K562 (cell line): Measurements from ENCODE around the gene PARD3. TPM values are rescaled to one million over a fixed set of nuclear protein-coding genes. Genes with fewer than 3 reads are reported as not detected.

Source experiments
- ATAC-seq: fragments of 200-7000 bp; cut with Tn5 transposase; 3 replicates; pipeline ENCODE4 v1.9.1; 2020; ENCODE audit warnings: moderate library complexity
- BruUV-seq: library from RNA; stranded (reverse); fragments of 400-500 nt; replicated peaks from 2 replicates; lab custom pipeline; 2021; lab: Mats Ljungman, UMichigan
- CTCF ChIA-PET: fragments of 300-600 bp; formaldehyde crosslinking; extraction: SDS; loops from one replicate; lab custom pipeline; 2021; ENCODE audit warnings: low intra/inter-chr PET ratio; lab: Yijun Ruan, JAX
- POLR2A ChIA-PET: fragments of 300-600, 350-650 bp; sonication (Branson Sonifier 250); formaldehyde crosslinking; extraction: SDS; loops from one replicate; lab custom pipeline; 2021; ENCODE audit warnings: antibody characterized with exemption, inconsistent platforms; lab: Yijun Ruan, JAX
- DNase-seq, 4 experiments: peaks; one replicate each; pipeline versions ENCODE4 v3.0.0 to v3.0.0-alpha.2; 2011 to 2018; ENCODE audit warnings: low spot score in 3 of 4, mixed read lengths in 3 of 4; ENCODE audit errors: extremely low read depth in 1 of 4
- FAIRE-seq: peaks from 2 replicates; lab custom pipeline; 2011; peaks lifted over from hg19 to GRCh38; lab: Jason Lieb, UNC
- H2AFZ ChIP-seq: 2 replicates; pipeline ENCODE4 v1.6.0; 2011; ENCODE audit warnings: low read depth, low read length, control low read depth, inconsistent platforms
- H3K27ac ChIP-seq: fragments of 200-600 bp; 3 replicates; pipeline ENCODE4 v1.8.0; 2011; ENCODE audit warnings: low read depth, mild to moderate bottlenecking, control low read depth, inconsistent platforms, low read length, moderate library complexity, mixed read lengths; ENCODE audit errors: extremely low read depth
- H3K27me3 ChIP-seq, 2 experiments: fragments of 300-600 bp in 1 of 2; 2 replicates in 1 of 2; 3 replicates in 1 of 2; pipeline versions ENCODE4 v1.6.0 to v1.8.0; 2011; ENCODE audit warnings: inconsistent platforms in 2 of 2, low read length in 2 of 2, mild to moderate bottlenecking in 1 of 2, mixed read lengths in 1 of 2, moderate library complexity in 1 of 2; ENCODE audit not compliant: control insufficient read depth in 2 of 2, insufficient read depth in 2 of 2
- H3K36me3 ChIP-seq: fragments of 300-600 bp; 3 replicates; pipeline ENCODE4 v1.8.0; 2011; ENCODE audit warnings: mild to moderate bottlenecking, low read length, inconsistent platforms; ENCODE audit not compliant: control insufficient read depth, insufficient read depth
- H3K4me1 ChIP-seq, 2 experiments: fragments of 200-600 bp in 1 of 2; replicated peaks in 1 of 2; 2 replicates in 1 of 2; 3 replicates in 1 of 2; pipeline versions ENCODE4 v1.5.1 to v1.8.0; 2011; ENCODE audit warnings: inconsistent platforms in 2 of 2, low read length in 2 of 2, mild to moderate bottlenecking in 1 of 2, mixed read lengths in 1 of 2, moderate library complexity in 1 of 2; ENCODE audit not compliant: control insufficient read depth in 2 of 2, insufficient read depth in 2 of 2
- H3K4me2 ChIP-seq: 2 replicates; pipeline ENCODE4 v1.6.1; 2011; ENCODE audit warnings: low read length, control low read depth, inconsistent platforms, mixed read lengths; ENCODE audit not compliant: insufficient read depth
- H3K4me3 ChIP-seq: fragments of 200-600 bp; sonication (generic), shearing (Covaris generic); 2 replicates; pipeline ENCODE4 v1.5.1; 2016; ENCODE audit warnings: control low read depth, inconsistent platforms
- H3K79me2 ChIP-seq: fragments of 200-600 bp; 3 replicates; pipeline ENCODE4 v1.8.0; 2011; ENCODE audit warnings: low read length, inconsistent platforms; ENCODE audit not compliant: control insufficient read depth, insufficient read depth
- H3K9ac ChIP-seq, 2 experiments: 2 replicates each; pipeline versions ENCODE4 v1.6.0 to v1.6.1; 2011; ENCODE audit warnings: low read depth in 2 of 2, low read length in 2 of 2, control low read depth in 1 of 2, inconsistent platforms in 1 of 2, mild to moderate bottlenecking in 1 of 2, mixed read lengths in 1 of 2; ENCODE audit not compliant: insufficient read depth in 1 of 2
- H3K9me1 ChIP-seq: one replicate; pipeline ENCODE4 v1.6.0; 2011; ENCODE audit warnings: inconsistent platforms, mild to moderate bottlenecking, low read length, moderate library complexity; ENCODE audit not compliant: control insufficient read depth, insufficient read depth
- H3K9me3 ChIP-seq: replicated peaks from 2 replicates; pipeline ENCODE4 v1.5.1; 2011; ENCODE audit warnings: low read depth, low read length, inconsistent platforms; ENCODE audit not compliant: control insufficient read depth, insufficient read depth
- H4K20me1 ChIP-seq: replicated peaks from 2 replicates; pipeline ENCODE4 v1.6.1; 2011; ENCODE audit warnings: low read length, inconsistent platforms, mixed read lengths; ENCODE audit not compliant: control insufficient read depth, insufficient read depth
- ARID2 ChIP-seq: fragments of 450-650 bp; IDR thresholded peaks from 2 replicates; pipeline ENCODE4 v1.6.1; 2017; ENCODE audit warnings: antibody characterized with exemption, mild to moderate bottlenecking
- DPF2 ChIP-seq: fragments of 450-650 bp; IDR thresholded peaks from 2 replicates; pipeline ENCODE4 v1.6.1; 2016
- HDAC6 ChIP-seq: IDR thresholded peaks from 2 replicates; pipeline ENCODE4 v1.6.1; 2012; ENCODE audit warnings: low read depth, mild to moderate bottlenecking, control low read depth, inconsistent platforms, low read length, moderate library complexity
- KLF6 ChIP-seq: fragments of 250-450 bp; sonication (Bioruptor Pico); IDR thresholded peaks from 2 replicates; pipeline ENCODE4 v1.4.0; 2020; ENCODE audit warnings: mild to moderate bottlenecking, moderate library complexity, borderline replicate concordance
- RREB1 ChIP-seq: fragments of 250-450 bp; sonication (Bioruptor Pico); IDR thresholded peaks from 2 replicates; pipeline ENCODE4 v1.4.0; 2020
- SMC3 ChIP-seq: conservative IDR thresholded peaks from 2 replicates; pipeline ENCODE4 v1.6.1; 2011; ENCODE audit warnings: low read depth, low read length, improper control_type of control experiment; ENCODE audit not compliant: insufficient read depth
- U2AF1 ChIP-seq: fragments of 200-400 bp; formaldehyde crosslinking; optimal IDR thresholded peaks from 2 replicates; pipeline ENCODE3; 2017; ENCODE audit warnings: mild to moderate bottlenecking, low read depth, low read length, moderate library complexity
- YBX1 ChIP-seq: fragments of 450-650 bp; IDR thresholded peaks from 2 replicates; pipeline ENCODE4 v1.7.1; 2016; ENCODE audit warnings: mild to moderate bottlenecking
- ZMIZ1 ChIP-seq, 2 experiments: fragments of 150-350 bp in 1 of 2; IDR thresholded peaks; 2 replicates each; pipeline ENCODE4 v1.6.1; 2012 to 2016; ENCODE audit warnings: low read depth in 2 of 2, low read length in 2 of 2, mild to moderate bottlenecking in 1 of 2, moderate library complexity in 1 of 2
- ZNF347 ChIP-seq: fragments of 450-650 bp; formaldehyde crosslinking; IDR thresholded peaks from 2 replicates; pipeline ENCODE4 v1.4.0; 2020; ENCODE audit warnings: low read depth, mild to moderate bottlenecking, moderate library complexity
- ZNF586 ChIP-seq: fragments of 450-650 bp; formaldehyde crosslinking; conservative IDR thresholded peaks from 2 replicates; pipeline ENCODE4 v1.4.0; 2020; ENCODE audit warnings: mild to moderate bottlenecking, moderate library complexity
- WGBS: fragments of 100-300 bp; shearing (Covaris generic); methylation state at CpG from one replicate; pipeline ENCODE4 v1.1.6; 2016; ENCODE audit warnings: low coverage, mixed read lengths; ENCODE audit not compliant: insufficient coverage; ENCODE audit errors: missing lambda C conversion rate; 5-methylcytosine and 5-hydroxymethylcytosine counted together
- in situ Hi-C: fragments of 300-500 bp; cut with MboI; formaldehyde crosslinking; loops from 4 replicates; pipeline ENCODE4 v1.15.0; 2018; ENCODE audit warnings: inconsistent platforms, mixed read lengths
- intact Hi-C: fragments of 100-400 bp; cut with micrococcal nuclease; formaldehyde crosslinking; loops from 2 replicates; pipeline ENCODE4 v1.14.2; 2022
- polyA plus RNA-seq, 8 experiments: library from polyadenylated mRNA; depleted of rRNA in 4 of 8; stranded (reverse) in 5 of 8; unstranded in 3 of 8; fragments of >200 nt; fragmentation: Nextera tagmentation in 2 of 8; fragmentation: Illumina TruSeq in 1 of 8; extraction: Ambion mirVana in 2 of 8; extraction: Trizol in 1 of 8; gene quantifications; 2 replicates each; pipeline versions ENCODE4 v1.2.1 to v1.2.3, GENCODE V29; 2011 to 2014; ENCODE audit warnings: inconsistent platforms in 1 of 8, missing spikeins in 1 of 8
- total RNA-seq, 7 experiments: library from RNA; depleted of rRNA in 6 of 7; stranded (reverse); fragments of >200 nt in 6 of 7; fragmentation: Illumina TruSeq in 2 of 7; extraction: Trizol in 2 of 7; gene quantifications; 2 replicates each; pipeline versions ENCODE4 v1.2.1 to v1.2.3, GENCODE V29; 2011 to 2021; ENCODE audit warnings: low replicate concordance in 1 of 7

Gene PARD3
- total and polyA plus RNA-seq, 9 of the 15 experiments (the other 6 are each of a cell fraction or from before 2014, with no cell fraction given) = 2.7 to 11.7 (median 7.7) TPM

- POLR2A ChIA-PET = no interaction called here
- Histone ChIP-seq H3K4me1 (no peaks in the 10 kb centered on the region), H3K9me3 (no peaks in the 10 kb centered on the region), H3K36me3 (no peaks in the 10 kb centered on the region), H3K4me2 (no peak overlapping the region), H4K20me1 (no peaks in the 10 kb centered on the region), H3K4me3 (no peak overlapping the region), H3K9ac (no peak overlapping the region), H2AFZ (no peak overlapping the region), H3K79me2 (no peaks in the 10 kb centered on the region), H3K27me3 (no peaks in the 10 kb centered on the region), H3K9me1 (no peaks in the 10 kb centered on the region), H3K27ac (no peak overlapping the region)
- intact Hi-C loops (no loop called here), in situ Hi-C loops (no loop called here)
- 4% methylated on average over 4 of the region's 4 CpGs for WGBS
- no peak for TF ChIP-seq ARID2
- no peak for TF ChIP-seq ZNF586
- no peak for TF ChIP-seq SMC3
- TF ChIP-seq ZNF347 (CRISPR knock-in tag) = no peak
- TF ChIP-seq U2AF1 = no peak
- no peak for TF ChIP-seq HDAC6
- TF ChIP-seq DPF2 = no peak
- no peak for TF ChIP-seq RREB1
- no peak for TF ChIP-seq YBX1
- TF ChIP-seq KLF6 = no peak
- TF ChIP-seq ZMIZ1 (IDR thresholded peaks at IDR 0.05; ENCODE audit: low read depth in 2 of 2, low read length in 2 of 2) = no peak
- BruUV-seq = no TSS peak
- FAIRE-seq (no peak), ATAC-seq (no peak), DNase-seq (no peak)
- CTCF ChIA-PET = no interaction called here
Observed at GRCh38 chr10:34403512-34403911, 411.6 kb downstream of the PARD3 start.
